Measurements from ENCODE around the gene CERS3.

CERS3 gene

GRCh38 chr15:100537331-100537730 lies 8.6 kb upstream of the CERS3 start:
- H3K36me3 Mint-ChIP-seq (ENCODE audit: low read depth), result no peaks in the 10 kb centered on the region
- DNase-seq, result no peak
- H3K27me3 Mint-ChIP-seq (ENCODE audit: low read depth, poor library complexity), result peaks cover 13% of the 10 kb centered on the region
- no peak overlapping the region for H3K4me3 Mint-ChIP-seq
- H3K27ac Mint-ChIP-seq, result no peak overlapping the region
- H3K4me1 Mint-ChIP-seq, result no peaks in the 10 kb centered on the region
- TF ChIP-seq CTCF (IDR thresholded peaks at IDR 0.05), result no peak
- H3K9me3 Mint-ChIP-seq, result peaks cover 11% of the 10 kb centered on the region

GRCh38 chr15:100536733-100537132 lies 8.0 kb upstream of the CERS3 start:
- no peak for TF ChIP-seq CTCF (IDR thresholded peaks at IDR 0.05)
- Mint-ChIP-seq H3K36me3 (ENCODE audit: low read depth) (no peaks in the 10 kb centered on the region), H3K9me3 (peaks cover 11% of the 10 kb centered on the region), H3K4me3 (no peak overlapping the region), H3K27me3 (ENCODE audit: low read depth, poor library complexity) (peaks cover 17% of the 10 kb centered on the region), H3K4me1 (no peaks in the 10 kb centered on the region), H3K27ac (no peak overlapping the region)
- DNase-seq, result no peak

GRCh38 chr15:100533886-100534285 lies 5.1 kb upstream of the CERS3 start:
- no peak for TF ChIP-seq CTCF (IDR thresholded peaks at IDR 0.05)
- DNase-seq, result no peak
- no peak overlapping the region for H3K27ac Mint-ChIP-seq
- H3K36me3 Mint-ChIP-seq (ENCODE audit: low read depth), result no peaks in the 10 kb centered on the region
- no peaks in the 10 kb centered on the region for H3K4me1 Mint-ChIP-seq
- H3K4me3 Mint-ChIP-seq, result no peak overlapping the region
- peaks cover 16% of the 10 kb centered on the region for H3K27me3 Mint-ChIP-seq (ENCODE audit: low read depth, poor library complexity)
- H3K9me3 Mint-ChIP-seq, result peaks cover 2% of the 10 kb centered on the region

DNA sequence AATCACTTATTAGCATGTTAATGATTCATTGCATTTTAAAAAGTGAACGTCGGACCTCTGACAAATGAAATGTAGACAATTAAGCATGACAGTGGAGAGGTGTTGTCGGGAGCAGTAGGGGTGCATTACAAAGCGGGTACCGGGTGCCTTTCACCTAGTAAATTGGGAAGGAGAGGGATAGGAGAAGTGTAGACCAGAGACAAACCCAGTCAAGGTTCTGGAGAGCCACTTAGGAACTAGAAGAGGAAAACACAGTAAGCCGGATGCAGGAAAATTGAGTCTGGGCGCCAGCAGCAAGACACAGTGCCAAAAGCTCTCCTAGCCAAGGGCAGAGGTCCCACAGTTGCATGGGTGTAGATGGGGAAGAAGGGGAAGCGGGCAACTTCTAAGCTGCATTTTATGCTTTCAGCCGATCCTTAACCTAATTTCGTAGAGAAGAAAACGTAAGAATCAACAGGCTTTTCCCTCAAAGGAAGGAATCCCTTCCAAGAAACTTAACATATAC lies 3.1 kb upstream of the CERS3 start:
- no peak overlapping the region for H3K4me3 Mint-ChIP-seq
- no peaks in the 10 kb centered on the region for H3K9me3 Mint-ChIP-seq
- no peak overlapping the region for H3K27ac Mint-ChIP-seq
- no peak for DNase-seq
- no peaks in the 10 kb centered on the region for H3K36me3 Mint-ChIP-seq (ENCODE audit: low read depth)
- no peaks in the 10 kb centered on the region for H3K4me1 Mint-ChIP-seq
- H3K27me3 Mint-ChIP-seq (ENCODE audit: low read depth, poor library complexity), result peaks cover 19% of the 10 kb centered on the region
- TF ChIP-seq CTCF (IDR thresholded peaks at IDR 0.05), result no peak

DNA sequence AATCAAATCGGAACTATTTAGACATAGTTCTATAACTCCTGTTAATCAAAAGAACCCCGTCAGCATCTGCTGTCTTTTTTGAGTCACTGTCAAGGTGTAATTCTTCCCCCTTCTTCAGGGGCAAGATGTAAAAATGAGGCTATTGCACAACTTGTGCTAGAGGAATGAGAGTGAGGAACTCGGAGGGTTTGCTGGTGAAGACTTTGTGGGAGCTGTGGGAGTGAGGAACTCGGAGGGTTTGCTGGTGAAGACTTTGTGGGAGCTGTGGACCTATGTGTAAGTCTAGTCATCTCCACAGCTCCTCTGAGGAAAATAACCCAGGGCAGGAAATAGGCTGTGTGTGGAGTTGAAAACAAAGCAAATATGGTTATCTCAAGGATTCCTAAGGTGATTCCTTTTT lies 2.5 kb upstream of the CERS3 start:
- H3K36me3 Mint-ChIP-seq (ENCODE audit: low read depth), result no peaks in the 10 kb centered on the region
- no peak for DNase-seq
- no peak overlapping the region for H3K27ac Mint-ChIP-seq
- H3K27me3 Mint-ChIP-seq (ENCODE audit: low read depth, poor library complexity), result peaks cover 23% of the 10 kb centered on the region
- TF ChIP-seq CTCF (IDR thresholded peaks at IDR 0.05), result no peak
- H3K9me3 Mint-ChIP-seq, result no peaks in the 10 kb centered on the region
- H3K4me1 Mint-ChIP-seq, result no peaks in the 10 kb centered on the region
- H3K4me3 Mint-ChIP-seq, result no peak overlapping the region

DNA sequence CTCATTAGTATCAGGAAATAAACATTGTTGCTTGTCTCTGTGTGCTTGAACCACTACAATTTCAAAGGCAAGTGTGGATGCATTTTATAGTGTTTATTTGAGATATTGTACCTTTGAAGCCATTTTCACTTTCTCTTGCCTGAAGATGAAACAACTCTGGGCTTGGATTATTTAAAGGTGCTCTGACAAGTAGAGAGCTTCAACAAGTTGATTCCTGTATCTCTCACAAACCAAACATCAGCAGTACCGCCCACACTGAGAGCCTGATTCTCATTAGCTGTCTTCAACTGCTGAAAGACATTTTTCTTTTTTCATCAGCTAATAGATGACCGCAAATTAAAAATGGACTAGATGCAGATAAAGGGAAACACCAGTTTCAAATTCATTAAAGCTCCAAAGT lies 806 bp upstream of the CERS3 start:
- DNase-seq, result no peak
- H3K4me3 Mint-ChIP-seq, result no peak overlapping the region
- peaks cover 23% of the 10 kb centered on the region for H3K27me3 Mint-ChIP-seq (ENCODE audit: low read depth, poor library complexity)
- H3K36me3 Mint-ChIP-seq (ENCODE audit: low read depth), result no peaks in the 10 kb centered on the region
- H3K27ac Mint-ChIP-seq, result no peak overlapping the region
- no peaks in the 10 kb centered on the region for H3K4me1 Mint-ChIP-seq
- no peaks in the 10 kb centered on the region for H3K9me3 Mint-ChIP-seq
- no peak for TF ChIP-seq CTCF (IDR thresholded peaks at IDR 0.05)
